Testis (tissue), 3 donors: ENCODE data around the gene GTF2H2. TPM values are rescaled to one million over a fixed set of nuclear protein-coding genes. Genes with fewer than 3 reads are reported as not detected.
"Not testable (repeated sequence)": the region's sequence is repeated elsewhere in the genome, so short reads cannot be mapped to it uniquely, and the experiment has no call there.

Experiments used
- DNase-seq: peaks from one replicate; pipeline ENCODE4 v3.0.0-alpha.2; 2019
- H3K27ac ChIP-seq, 2 donors: fragments of 200-600 bp; sonication (generic); one replicate each; pipeline ENCODE4 v1.5.1; 2019
- H3K27me3 ChIP-seq: fragments of 200-600 bp; sonication (generic); one replicate; pipeline ENCODE4 v1.5.1; 2019
- H3K36me3 ChIP-seq: fragments of 200-600 bp; sonication (generic); one replicate; pipeline ENCODE4 v1.5.1; 2017; ENCODE audit warnings: low read depth; ENCODE audit errors: missing control alignments
- H3K4me1 ChIP-seq: fragments of 200-600 bp; sonication (generic); one replicate; pipeline ENCODE4 v1.5.1; 2019
- H3K4me3 ChIP-seq, 2 donors: fragments of 200-600 bp; sonication (generic); one replicate each; pipeline ENCODE4 v1.5.1; 2017 to 2019
- H3K9me3 ChIP-seq: fragments of 200-600 bp; sonication (generic); one replicate; pipeline ENCODE4 v1.5.1; 2017
- WGBS, 2 donors: methylation state at CpG; one replicate each; pipeline ENCODE4 v1.1.5; 2018; 5-methylcytosine and 5-hydroxymethylcytosine counted together
- intact Hi-C: fragments of 100-400 bp; cut with DNase I; formaldehyde crosslinking; loops from one replicate; pipeline ENCODE4 v1.15.1; 2023; ENCODE audit warnings: low total_unique reads
- polyA plus RNA-seq: library from polyadenylated mRNA; stranded (reverse); fragments of 350-450 nt; fragmentation: Illumina TruSeq; extraction: RNeasy Lipid Tissue Mini Kit (QIAGEN cat#74804); gene quantifications from one replicate; pipeline ENCODE4 v1.2.3, GENCODE V29; 2014; ENCODE audit warnings: low read depth, low replicate concordance; ENCODE audit not compliant: insufficient read depth
- total RNA-seq, 2 donors: library from RNA; depleted of rRNA; stranded (reverse); fragments of >200 nt; gene quantifications; one replicate each; pipeline ENCODE4 v1.2.3, GENCODE V29; 2016

The GTF2H2 gene
- total and polyA plus RNA-seq, 3 donors from 2014 or later: 14.2 to 53.6 (median 19.8) TPM

DNA sequence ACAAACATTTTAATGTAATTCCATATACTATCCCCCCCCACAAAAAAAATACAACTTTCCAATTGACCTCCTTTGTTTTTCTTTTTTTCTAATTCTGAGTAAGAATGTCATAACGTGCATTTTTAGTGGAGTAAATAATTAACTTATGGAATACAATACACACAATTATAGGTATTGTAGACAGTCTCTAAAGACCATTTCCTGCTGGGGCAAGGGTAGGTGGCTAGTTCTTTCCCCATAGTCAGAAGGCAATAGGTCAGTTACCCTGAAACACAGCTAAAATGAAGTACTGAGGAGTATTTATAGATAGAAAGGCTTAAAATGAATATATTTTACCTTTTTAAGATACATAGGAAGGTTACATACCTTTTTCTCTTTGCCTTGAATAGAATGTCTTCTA is 6.2 kb downstream of the GTF2H2 start:
- DNase-seq, H3K36me3 ChIP-seq, H3K27me3 ChIP-seq, H3K4me1 ChIP-seq, H3K9me3 ChIP-seq, H3K4me3 ChIP-seq, intact Hi-C loops, H3K27ac ChIP-seq: not testable (repeated sequence)
- WGBS, 2 donors: no CpG with 5 or more reads among the region's 1 CpG

DNA sequence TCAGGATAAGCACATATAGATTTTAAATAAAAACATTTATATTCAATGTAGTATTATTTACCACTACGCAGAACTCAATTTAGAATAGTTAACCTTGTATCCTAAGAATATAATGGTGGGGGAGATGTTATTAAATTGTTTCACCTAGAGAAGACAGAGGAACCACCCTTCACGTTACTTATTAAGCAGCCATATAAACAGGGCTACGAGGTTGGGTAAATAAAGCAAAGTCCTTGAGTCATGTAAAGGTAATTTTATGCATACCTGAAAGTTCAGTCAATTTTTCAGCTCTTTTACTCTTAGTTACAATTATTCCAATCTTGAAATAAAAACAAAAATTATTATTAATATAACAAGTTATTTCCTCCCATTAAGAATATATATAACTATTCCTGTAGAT is 8.1 kb downstream of the GTF2H2 start:
- no CpG with 5 or more reads among the region's 3 CpGs for WGBS, 2 donors
- intact Hi-C loops, H3K27me3 ChIP-seq, H3K4me3 ChIP-seq, H3K36me3 ChIP-seq, DNase-seq, H3K4me1 ChIP-seq, H3K9me3 ChIP-seq, H3K27ac ChIP-seq: not testable (repeated sequence)

DNA sequence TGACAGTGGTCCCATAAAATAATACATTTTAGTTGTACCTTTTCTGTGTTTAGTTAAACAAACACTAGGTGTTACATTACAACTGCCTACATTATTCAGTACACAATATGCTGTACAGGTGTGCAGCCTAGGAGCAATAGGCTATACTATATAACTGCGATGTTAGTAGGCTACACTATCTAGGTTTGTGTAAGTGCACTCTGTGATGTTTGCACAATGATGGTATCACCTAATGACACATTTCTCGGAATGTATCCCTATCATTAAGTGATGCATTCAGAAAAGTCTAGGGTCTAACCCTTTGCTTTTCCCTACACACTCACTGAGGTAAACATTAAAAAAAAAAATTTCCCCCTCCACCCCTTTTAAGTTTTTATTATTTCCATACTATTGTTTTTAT is 22.7 kb downstream of the GTF2H2 start:
- no CpG with 5 or more reads among the region's 2 CpGs for WGBS, 2 donors
- H3K4me1 ChIP-seq, H3K4me3 ChIP-seq, H3K27ac ChIP-seq, H3K36me3 ChIP-seq, DNase-seq, intact Hi-C loops, H3K9me3 ChIP-seq, H3K27me3 ChIP-seq: not testable (repeated sequence)

DNA sequence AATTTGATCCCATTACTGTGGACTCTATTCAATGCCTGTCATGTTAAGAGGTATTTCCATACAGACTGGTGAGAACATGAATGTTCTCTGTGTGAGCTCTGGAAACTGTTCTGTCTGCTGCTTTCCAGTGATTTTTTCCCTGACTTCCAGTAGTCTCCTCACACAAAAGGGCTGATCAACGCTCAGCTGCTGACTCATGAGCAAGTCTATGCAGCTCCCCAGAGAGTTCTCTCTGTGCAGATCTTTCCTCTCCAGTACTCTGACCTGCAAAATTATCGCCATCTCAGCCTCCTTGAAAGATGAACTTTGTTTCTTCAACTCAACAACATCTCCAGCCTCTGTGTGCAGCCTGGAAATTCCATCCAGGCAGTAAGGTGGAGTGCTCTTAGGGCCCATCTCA is 23.3 kb downstream of the GTF2H2 start:
- DNase-seq, H3K4me3 ChIP-seq, H3K36me3 ChIP-seq, intact Hi-C loops, H3K27me3 ChIP-seq, H3K9me3 ChIP-seq, H3K27ac ChIP-seq, H3K4me1 ChIP-seq: not testable (repeated sequence)
- WGBS, 2 donors: no CpG with 5 or more reads among the region's 2 CpGs

DNA sequence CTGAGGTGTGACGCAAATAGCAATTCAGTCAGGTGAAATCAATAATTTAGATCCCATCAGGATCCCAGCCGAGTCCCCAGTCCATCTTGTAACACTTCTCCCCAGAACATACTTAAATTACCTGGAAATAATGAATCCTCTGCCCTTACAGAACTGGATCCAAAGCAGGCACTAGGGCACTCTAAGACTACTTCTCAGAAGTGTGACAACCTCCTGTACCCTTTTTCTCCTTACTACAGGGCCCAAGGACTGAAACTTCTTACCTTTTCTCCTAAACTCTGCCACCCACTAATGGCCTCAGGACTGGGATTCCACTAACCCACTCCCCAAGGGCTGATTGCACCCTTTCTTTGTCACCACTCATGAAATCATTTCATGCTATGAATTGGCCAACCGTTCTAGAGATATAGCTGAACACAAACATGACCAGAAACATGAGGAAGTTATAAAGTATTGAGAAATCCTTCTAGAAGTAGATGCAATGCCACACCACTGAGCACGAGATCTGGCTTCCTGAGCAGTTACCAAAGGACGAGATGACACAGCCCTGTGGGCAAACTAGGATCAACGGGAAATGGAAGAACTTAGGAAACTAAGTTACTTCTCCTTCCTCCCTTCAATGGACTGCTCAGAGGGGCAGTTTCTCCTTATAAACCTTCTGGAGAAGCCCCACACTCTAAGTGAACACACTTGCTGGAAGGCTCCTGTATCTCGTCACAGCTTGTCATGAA is 36.3 kb downstream of the GTF2H2 start:
- DNase-seq, H3K27ac ChIP-seq, H3K4me1 ChIP-seq, H3K36me3 ChIP-seq, H3K27me3 ChIP-seq, H3K9me3 ChIP-seq, H3K4me3 ChIP-seq, intact Hi-C loops: not testable (repeated sequence)
- no CpG with 5 or more reads among the region's 7 CpGs for WGBS, 2 donors

DNA sequence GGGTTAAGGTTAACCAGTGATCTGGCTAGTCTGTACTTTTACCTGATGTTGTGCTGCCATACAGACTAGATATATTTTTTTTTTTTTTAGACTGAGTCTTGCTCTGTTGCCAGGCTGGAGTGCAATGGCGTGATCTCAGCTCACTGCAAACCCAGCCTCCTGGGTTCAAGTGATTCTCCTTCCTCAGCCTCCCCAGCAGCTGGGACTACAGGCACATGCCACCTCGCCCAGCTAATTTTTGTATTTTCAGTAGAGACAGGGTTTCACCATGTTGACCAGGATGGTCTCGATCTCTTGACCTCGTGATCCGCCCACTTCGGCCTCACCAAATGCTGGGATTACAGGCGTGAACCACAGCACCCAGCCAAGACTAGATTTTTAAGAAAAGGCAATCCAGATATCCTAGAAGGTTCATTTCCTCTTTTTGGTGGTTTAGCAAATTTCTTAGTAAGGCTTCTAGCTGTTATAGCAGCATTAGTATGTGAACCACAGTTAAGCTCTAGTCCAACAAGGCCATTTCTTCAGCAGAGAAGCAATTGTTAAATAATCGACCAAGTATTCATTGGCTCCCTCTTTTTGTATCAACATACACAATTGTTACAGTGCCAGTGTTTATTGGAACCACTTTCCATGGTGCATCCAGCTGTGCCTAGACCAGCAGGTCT is 42.1 kb downstream of the GTF2H2 start, which contains the start of gene NAIP:
Gene NAIP (minus strand): TSS at position 51 of the 665 bp plus-strand sequence. CDS start 12,424 bp downstream, outside the sequence.
- H3K9me3 ChIP-seq, intact Hi-C loops, H3K4me3 ChIP-seq, DNase-seq, H3K27ac ChIP-seq, H3K27me3 ChIP-seq, H3K36me3 ChIP-seq, H3K4me1 ChIP-seq: not testable (repeated sequence)
- 80% methylated on average over 2 of the region's 8 CpGs; no CpG with 5 or more reads in 1 of the 2 donors for WGBS, 2 donors

DNA sequence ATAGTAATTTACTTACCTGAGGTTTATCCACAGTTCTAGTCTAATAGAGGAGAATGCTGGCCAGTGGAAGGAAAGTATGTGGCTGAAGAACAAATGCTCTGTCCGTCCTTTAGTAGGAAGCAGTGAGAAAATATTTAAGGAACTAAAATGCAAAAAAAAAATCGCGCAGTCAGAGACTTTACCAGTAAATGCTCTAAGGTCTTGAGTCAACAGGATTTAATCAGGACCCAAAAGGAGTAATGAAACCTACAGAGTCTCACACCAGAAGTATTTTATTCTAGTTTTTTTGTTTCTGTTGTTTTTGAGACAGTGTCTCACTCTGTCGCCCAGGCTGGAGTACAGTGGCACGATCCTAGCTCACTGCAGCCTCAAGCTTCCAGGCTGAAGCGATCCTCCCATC is 46.8 kb downstream of the GTF2H2 start:
- H3K4me3 ChIP-seq, H3K4me1 ChIP-seq, H3K27ac ChIP-seq, DNase-seq, H3K36me3 ChIP-seq, H3K27me3 ChIP-seq, intact Hi-C loops, H3K9me3 ChIP-seq: not testable (repeated sequence)
- no CpG with 5 or more reads among the region's 6 CpGs for WGBS, 2 donors

DNA sequence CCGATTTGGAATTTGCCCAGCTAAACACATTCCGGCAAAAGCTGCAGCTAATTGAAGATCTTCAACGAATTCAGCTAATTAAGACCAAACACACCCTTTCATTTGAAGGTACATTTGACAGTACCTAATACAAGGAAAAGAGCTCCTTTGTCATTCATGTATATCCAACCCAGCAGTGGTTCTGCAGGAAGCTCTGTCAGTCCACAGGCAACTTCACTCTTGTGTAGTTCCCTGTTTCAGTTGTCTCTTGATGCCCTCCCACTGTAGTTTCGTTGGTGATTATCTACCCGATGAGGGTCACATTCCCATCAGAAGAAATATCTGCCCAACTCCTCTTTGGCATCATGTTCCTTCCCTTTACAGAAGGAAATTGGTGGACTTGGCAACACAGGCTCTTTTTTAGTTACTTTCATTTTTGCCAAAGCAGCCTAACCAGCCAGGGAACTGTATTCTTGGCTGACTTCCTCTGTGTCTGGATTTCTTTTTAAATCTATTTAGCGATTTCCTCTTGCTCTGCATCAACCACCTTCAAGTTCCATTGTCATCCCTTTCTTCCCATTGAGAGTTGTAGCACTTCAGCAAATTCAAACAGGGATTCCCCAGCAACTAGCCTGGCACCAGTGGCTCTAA is 49.0 kb downstream of the GTF2H2 start:
- H3K4me1 ChIP-seq, H3K9me3 ChIP-seq, DNase-seq, H3K27ac ChIP-seq, intact Hi-C loops, H3K36me3 ChIP-seq, H3K27me3 ChIP-seq, H3K4me3 ChIP-seq: not testable (repeated sequence)
- WGBS, 2 donors: no CpG with 5 or more reads among the region's 6 CpGs
